ENCODE results near the gene PLPPR2.
"Not testable (repeated sequence)": the region's sequence is repeated elsewhere in the genome, so short reads cannot be mapped to it uniquely, and the experiment has no call there.

Gene PLPPR2

DNA sequence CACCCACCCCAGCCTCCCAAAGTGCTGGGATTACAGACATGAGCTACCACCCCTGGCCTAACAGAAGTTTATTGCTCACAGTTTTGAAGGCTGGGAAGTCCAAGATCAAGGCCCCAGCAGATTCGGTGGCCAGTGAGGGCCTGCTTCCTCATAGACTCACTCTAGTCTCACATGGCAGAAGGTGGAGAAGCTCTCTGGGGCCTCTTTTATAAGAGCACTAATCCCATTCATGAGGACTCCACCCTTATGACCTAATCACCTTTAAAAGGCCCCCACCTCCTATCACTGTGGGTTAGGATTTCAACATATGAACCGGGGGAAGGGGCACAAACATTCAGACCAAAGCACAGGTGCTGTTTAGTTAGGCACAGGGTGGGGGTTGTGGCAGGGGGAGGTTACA, 12.3 kb downstream of the PLPPR2 start:
- H3K27ac ChIP-seq, result no peak overlapping the region
- DNase-seq (ENCODE audit: low read depth, low spot score), result no peak

DNA sequence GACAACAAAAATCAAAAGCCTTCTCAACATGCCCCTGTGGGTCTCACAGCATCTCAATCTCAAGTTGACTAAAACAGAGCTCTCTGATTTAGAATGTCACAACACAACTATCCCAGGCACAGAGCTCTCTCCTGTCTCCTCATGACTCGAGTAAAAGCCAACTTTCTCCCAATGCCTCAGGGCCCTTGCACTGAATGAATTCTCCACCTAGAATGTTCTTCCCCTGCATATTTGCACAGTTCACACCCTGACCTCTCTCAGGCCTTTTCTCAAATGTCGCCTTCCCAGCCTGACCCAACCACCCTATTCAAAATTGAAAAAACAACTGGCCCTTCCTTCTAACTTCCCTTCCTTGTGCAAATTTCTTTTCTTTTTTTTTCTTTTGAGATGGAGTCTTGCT, 15.5 kb downstream of the PLPPR2 start:
- DNase-seq (ENCODE audit: low read depth, low spot score), result no peak
- no peak overlapping the region for H3K27ac ChIP-seq

DNA sequence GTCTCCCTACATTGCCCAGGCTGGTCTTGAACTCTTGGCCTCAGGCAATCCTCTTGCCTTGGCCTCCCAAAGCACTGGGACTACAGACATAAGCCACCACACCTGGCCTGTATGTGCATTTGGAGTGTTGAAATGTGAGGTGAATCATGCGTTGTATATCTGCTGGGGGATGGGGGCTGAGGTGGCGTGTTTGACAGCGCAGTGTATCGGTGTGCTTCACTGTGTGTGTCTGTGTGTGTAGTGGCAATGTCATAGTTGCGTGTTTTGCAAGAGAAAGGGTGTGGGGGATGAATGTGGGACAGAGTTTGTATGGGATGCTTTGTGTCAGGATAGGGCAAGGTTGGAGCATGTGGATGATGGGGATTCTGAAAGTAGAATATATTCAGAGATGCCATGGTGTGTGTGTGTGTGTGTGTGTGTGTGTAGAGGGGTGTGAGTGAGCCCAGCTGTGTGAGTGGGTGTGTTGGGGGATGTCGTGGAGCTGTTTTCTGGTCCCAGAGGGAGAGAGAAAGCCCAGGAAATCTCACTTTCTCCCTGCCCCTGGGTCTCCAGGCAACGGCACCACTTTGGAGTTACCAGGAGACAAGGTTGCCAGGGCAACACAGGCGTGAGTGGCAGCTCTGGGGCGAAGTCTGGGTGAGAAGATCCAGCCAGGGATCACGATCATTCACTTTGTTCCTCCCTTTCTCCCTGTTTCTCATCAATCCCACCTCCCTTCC, 18.1 kb downstream of the PLPPR2 start:
- no peak overlapping the region for H3K27ac ChIP-seq

DNA sequence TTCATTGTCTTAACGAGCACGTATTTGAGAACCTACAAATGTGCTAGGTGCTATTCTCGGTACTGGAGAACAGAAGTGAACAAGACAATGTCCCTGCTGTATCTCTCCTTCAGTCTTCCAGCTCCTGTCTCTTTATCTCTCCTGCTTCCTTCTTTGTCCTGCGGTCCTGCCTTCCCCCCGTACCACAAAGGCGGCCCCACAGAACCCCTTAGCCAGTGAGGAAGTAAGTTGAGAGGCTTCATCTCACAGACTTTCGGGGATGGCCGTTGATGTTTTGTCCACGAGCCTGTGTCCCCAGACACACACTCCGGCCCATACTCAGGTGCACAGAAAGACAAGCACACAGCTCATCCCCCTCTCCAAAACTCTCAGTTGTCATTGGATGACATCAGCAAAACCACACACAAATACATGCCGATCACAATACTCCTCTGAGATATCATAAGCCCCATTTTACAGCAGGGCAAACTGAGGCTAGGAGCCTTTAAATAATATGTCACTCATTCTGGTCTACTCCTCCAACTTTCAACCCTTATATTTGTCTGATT, 18.7 kb downstream of the PLPPR2 start:
- peak overlapping the region; percentile 90 for H3K27ac ChIP-seq
- no peak for DNase-seq (ENCODE audit: low read depth, low spot score)

More for the DNA sequence above, 18.1 kb downstream of the PLPPR2 start:
- no peak for DNase-seq (ENCODE audit: low read depth, low spot score)

DNA sequence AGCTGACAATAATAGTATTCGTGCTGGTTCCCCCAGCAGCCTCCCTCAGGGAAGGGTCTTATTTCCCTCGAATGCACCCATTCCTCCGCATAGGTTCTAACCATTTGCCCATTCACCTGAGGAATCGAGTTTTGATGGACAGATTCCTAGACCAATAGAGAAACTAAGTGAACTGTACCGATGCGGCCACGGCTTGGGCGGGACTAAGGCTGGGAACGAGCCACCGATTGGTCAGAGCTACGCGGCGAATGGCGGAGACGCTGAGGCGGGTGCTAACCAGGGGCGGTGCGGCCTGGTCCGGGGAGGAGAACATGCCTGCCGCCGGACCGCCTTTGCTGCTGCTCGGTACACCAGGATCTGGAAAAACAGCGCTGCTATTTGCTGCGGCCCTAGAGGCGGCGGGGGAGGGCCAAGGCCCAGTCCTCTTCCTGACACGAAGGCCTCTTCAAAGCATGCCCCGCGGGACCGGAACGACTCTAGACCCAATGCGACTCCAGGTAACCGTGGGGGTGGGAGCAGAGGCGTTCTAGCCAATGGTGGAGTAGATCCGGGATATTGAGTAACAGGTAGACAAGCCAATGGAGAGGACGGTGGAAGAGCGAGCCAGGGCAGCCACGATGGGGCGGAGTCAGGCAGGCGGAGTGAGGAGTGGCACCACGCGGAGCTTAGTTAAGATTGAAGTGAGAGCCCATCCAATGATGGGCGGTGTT, 19.4 kb downstream of the PLPPR2 start, which contains the start of gene SWSAP1:
Gene SWSAP1 (plus strand): TSS at position 234 of the 710 bp plus-strand sequence. CDS start 15 bp downstream, at position 249.
- H3K27ac ChIP-seq, result peak within 1 kb of the TSS; percentile 90
- DNase-seq (ENCODE audit: low read depth, low spot score), result peak; percentile 97

DNA sequence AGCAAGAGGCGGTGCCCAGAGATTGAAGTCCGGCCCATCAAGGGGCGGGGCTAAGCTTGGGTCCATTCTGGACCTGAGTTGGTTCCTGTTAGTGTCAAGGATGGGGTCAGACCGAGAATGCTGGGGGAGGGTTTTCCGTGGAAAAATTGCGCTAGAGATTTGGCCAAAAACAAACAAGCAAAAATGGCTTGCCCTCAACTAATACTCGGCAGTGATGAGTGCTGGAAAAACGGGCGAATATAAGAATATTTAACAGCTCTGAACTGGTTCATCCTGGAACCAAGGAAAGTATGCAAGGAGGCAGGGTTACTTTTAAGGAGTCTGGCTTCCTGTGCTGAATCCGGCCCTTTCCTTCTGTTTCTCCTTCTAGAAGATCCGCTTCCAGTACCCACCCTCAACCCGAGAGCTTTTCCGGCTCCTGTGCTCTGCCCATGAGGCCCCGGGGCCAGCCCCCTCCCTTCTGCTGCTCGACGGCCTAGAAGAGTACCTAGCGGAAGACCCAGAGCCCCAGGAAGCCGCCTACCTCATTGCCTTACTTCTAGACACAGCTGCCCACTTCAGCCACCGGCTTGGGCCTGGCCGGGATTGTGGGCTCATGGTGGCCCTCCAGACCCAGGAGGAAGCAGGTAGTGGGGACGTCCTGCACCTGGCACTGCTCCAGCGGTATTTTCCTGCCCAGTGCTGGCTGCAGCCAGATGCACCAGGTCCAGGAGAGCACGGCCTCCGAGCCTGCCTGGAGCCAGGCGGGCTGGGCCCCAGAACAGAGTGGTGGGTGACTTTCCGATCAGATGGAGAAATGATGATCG, 20.1 kb downstream of the PLPPR2 start:
- no peak for DNase-seq (ENCODE audit: low read depth, low spot score)
- peak overlapping the region; percentile 90 for H3K27ac ChIP-seq

DNA sequence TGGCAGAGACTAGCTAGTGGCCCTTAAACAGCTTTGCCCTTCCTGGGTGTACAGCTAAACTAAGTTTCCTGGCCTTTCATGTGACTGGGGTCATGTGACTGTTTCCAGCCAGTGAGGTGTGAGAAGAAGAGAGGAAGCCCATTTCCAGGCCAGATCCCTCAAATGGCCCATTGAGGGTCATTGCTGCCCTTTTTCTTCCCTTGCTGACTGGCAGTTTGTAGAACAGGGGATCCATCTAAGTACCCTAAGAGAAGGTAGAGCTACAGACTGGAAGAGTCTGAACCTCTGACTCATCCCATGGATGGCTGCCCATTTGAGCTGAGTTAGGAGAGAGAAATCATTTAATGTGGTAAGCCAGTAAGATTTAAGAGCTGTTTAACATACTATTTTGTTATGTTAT, 22.0 kb downstream of the PLPPR2 start:
- DNase-seq (ENCODE audit: low read depth, low spot score), result no peak
- peak overlapping the region; percentile 90 for H3K27ac ChIP-seq

DNA sequence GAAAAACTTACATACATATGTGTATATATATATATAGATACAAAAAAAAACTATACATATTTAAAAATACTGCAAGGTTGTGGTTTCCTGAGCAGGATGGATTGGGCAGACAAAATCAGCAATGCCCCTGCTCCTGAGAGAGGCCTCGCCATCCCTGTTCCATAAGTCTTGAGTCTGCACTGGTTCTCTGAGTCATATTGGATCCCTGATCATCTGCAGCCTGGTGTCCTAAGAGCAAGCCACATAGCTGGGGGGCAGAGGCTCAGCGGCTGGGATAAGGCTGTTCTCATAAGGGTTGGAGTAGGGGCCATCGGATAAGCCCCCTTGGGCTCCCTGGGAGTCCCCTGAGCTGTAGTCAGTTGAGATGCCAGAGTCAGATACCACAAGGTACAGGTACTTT, 22.5 kb downstream of the PLPPR2 start:
- peak overlapping the region; percentile 90 for H3K27ac ChIP-seq
- DNase-seq (ENCODE audit: low read depth, low spot score), result no peak

DNA sequence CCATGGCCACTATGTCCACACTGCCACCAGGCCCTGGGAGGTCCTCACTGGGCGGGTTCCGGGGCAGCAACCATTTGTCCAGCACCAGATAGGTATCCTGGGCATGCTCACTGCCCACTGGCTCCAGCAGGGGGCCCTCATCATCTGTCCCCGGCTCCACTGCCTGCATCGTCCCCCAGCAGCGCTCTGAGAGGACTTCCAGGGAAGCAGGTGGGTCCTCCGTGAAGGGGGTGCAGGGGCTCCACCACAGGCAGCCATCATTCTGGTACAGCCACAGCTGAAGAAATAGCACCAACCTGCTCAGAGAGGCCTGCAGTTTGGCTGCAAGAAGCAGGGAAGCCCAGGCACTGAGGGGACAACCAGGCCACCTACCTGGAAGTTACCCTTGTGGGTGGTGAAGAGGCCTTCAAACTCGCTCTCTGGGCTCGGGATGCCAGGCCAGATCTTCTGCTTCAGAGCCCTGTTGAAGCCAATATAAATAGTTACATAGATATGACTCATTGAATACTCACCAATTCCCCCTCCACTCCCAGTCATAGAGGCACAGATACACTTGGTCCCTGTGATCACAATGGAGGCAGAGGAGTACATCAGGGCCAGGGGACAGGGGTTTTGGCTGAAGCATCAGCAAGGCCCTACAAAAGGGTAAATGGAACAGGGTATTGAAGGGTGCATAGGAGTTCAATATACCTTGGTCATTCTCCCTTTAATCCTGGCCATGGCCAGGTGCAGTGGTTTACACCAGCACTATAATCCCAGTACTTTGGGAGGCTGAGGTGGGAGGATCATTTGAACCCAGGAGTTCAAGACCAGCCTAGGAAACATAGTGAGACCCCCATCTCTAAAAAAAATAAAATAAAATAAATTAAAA, 23.3 kb downstream of the PLPPR2 start:
- H3K27ac ChIP-seq, result peak overlapping the region; percentile 90
- DNase-seq (ENCODE audit: low read depth, low spot score), result peak; percentile 63

DNA sequence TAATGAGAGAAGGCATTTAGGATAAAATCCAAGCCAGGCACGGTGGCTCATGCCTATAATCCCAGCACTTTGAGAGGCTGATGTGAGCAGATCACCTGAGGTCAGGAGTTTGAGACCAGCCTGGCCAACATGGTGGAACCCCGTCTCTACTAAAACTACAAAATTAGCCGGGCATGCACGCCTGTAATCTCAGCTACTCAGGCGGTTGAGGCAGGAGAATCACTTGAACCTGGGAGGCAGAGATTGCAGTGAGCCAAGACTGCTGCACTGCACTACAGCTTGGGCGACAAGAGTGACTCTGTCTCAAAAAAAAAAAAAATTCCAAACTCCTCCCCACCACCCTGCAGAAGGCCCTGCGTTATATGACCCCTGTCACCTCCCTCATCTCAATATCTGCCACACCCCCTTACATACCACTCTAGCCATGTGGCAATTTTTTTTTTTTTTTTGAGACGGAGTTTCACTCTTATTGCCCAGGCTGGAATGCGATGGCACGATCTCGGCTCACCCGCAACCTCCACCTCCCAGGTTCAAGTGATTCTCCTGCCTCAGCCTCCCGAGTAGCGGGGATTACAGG, 24.1 kb downstream of the PLPPR2 start:
- peak overlapping the region; percentile 90 for H3K27ac ChIP-seq

DNA sequence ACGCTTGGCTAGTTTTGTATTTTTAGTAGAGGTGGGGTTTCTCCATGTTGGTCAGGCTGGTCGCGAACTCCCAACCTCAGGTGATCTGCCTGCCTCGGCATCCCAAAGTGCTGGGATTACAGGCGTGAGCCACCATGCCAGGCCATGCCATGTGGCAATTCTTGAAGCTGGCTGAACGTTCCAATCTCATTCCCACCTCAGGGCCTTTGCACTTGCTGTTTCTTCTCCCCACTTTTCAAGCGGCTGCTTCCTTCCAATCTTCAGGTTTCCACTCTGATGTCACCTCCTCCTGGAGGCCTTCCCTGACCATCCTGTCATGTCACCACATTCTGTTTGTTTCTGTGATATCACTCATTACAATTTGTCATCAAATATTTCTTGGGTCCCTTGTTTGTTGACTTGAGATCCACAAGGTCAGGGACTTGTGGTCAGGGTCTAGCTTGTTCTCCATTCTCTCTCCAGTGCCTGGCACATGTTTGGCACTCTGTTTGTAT, 24.7 kb downstream of the PLPPR2 start:
- DNase-seq (ENCODE audit: low read depth, low spot score), result no peak
- no peak overlapping the region for H3K27ac ChIP-seq

More for the DNA sequence above, 24.1 kb downstream of the PLPPR2 start:
- DNase-seq (ENCODE audit: low read depth, low spot score), result not testable (repeated sequence)

DNA sequence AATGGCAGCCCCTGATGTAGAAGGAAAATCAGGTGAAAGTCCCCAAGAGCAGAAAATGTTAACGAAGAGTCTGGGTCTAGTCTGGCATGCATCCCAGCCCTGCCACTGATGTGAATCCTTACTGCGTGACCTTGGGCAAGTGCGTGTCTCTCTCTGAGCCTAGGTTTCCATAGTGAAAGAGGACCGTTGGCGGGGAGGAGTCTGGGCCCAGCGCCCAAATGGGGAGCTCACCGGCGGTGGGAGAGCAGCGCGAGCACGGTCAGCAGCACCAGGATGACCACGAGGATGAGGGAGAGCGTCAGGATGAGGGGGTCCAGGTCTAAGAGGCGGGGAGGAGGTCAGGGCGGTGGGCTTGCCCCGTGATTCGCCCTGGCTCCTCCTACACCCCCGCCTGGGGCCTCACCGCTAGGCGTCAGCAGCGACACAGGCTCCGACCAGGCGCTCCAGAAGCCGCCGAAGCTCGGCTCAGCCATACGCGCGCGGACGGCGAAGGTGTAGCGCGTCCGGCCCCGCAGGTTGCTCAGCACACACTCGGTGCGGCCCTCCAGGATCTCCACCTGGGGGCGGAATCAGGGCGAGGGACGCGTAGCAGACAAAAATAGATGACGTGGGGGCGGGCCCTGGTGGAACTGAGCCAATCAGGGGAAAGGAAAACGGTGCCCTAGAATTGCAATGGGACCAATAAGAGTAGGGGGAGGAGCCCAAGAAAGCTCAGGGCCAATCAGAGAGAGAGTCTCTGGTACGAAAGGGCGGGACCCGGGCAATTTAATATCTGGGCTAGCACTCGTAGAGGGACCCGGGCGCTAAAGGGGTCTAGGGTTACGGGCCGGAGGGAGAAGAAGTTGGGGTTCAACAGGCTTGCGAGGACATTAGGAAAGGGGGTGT, 25.7 kb downstream of the PLPPR2 start:
- DNase-seq (ENCODE audit: low read depth, low spot score), result peak; percentile 78
- peak overlapping the region; percentile 76 for H3K27ac ChIP-seq

DNA sequence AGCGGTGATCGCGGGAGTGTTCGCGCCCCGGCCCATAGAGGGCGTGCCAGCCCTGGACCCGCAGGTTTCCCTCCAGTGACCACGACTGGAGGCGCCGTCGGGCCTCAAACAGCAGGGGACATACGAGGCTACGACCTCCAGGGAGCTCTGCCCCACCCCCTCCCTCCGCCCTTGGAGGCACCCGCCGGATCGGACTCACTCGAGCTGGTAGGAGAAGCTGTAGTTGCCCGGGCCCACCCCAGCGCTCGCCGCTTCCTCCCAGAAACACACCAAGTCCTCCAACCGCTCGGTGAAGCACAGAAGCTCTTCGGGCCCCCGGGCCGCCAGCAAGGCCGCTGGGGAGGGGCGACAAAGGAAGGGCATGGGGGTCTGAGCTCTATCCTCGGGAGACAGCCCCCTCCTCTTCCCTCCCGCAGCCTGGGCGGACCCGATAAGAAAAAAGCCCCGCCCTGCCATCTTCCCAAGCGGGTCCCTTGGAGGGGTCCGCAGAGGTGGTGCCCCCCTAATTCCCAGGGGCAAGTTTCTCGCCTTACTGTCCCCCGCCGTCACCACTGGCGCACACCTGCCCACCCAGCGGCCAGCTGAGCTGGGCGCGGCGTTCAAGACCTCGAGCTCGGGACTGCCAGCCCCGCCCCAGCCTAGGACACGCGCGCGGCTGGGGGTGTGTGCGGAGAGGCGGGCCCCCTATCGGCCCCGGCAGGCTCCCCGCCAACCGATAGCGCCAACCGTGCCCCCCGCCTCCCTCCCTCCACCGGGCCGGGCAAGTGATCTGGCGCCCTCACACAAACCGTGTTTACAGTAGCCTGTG, 27.9 kb downstream of the PLPPR2 start:
- no peak overlapping the region for H3K27ac ChIP-seq
- no peak for DNase-seq (ENCODE audit: low read depth, low spot score)

DNA sequence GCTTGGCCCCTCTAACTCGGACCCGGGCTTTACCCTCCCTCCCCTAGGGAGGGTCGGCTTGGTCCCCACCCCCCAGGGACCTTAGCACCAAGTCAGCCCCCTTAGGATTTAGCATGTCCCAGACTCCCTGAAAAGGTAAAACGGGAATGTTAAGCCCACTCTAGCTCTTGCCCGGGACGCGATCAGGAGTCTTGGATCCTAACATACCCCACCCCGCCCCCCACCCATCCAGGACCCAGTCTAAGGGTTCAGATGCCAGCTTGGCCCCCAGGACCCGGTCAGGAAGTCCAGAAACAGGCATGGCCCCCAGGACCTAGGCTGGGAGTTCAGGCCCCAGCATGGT, 28.4 kb downstream of the PLPPR2 start:
- H3K27ac ChIP-seq, result no peak overlapping the region

DNA sequence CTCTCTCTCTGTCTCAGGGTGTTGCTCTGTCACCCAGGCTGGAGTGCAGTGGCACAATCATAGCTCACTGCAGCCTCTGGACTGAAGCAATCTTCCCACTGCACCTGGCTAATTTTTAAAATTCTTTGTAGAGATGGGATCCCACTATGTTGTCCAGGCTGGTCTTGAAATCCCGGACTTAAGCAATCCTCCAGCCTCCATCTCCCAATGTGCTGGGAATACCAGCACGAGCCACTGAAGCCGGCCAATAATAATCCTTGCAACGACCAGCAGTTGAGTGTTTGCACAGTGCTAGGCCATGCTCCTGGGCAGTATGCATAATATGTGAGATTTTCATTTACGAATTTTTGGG, 29.5 kb downstream of the PLPPR2 start:
- no peak for DNase-seq (ENCODE audit: low read depth, low spot score)
- H3K27ac ChIP-seq, result no peak overlapping the region

More for the DNA sequence above, 28.4 kb downstream of the PLPPR2 start:
- no peak for DNase-seq (ENCODE audit: low read depth, low spot score)

DNA sequence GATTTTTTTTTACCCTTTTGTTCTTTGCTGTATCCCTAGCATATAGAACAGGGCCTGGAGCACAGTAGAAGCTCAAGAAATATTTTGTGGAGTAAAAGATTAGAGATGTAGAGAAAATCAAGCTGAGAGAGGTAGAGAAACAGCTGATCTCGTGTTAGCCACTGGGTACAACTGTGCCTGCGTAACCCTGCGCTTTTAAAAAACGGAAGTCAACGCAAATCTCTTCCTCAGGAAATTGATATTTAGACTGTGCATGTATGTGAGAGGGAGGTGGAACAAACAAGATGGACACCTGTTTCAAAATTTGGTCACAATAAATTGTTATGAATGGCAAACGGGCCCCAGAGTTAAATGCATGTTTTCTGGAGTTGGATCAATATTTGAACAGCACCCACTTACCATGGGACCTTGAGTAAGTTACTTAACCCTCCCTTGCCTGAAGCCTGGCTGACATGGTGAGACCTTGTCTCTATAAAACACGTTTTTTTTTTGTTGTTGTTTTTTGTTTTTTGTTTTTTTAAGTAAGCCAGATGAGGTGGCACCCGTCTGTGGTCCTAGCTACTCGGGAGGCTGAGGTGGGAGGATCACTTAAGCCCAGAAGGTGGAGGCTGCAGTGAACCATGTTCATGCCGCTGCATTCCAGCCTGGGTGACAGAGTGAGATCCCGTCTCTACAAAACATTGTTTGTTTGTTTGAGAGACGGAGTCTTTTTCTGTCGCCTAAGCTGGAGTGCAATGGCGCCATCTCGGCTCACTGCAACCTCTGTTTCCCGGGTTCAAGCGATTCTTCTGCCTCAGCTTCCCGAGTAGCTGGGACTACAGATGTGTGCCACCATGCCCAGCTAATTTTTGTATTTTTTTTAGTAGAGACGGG, 32.2 kb downstream of the PLPPR2 start:
- no peak overlapping the region for H3K27ac ChIP-seq
- DNase-seq (ENCODE audit: low read depth, low spot score), result no peak

DNA sequence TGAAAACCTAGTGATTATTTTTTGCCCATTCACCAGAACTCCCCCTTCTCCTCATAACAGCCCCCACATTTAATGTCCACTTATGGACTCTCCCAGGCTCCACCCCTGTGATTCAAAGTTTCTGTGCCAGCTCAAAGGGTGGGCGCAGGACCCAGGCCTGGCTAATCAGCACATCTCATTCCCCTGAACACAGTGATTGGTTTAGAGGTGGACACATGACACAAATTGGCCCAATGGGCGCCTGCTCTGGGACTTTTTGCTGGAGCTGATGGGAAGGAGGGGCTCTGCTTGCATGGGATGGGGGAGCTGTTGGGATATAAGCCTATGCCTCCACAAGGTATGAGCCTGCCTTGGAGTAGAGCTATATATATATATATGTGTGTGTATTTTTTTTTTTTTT, 35.1 kb downstream of the PLPPR2 start:
- H3K27ac ChIP-seq, result no peak overlapping the region

More for the DNA sequence above, 35.1 kb downstream of the PLPPR2 start:
- no peak for DNase-seq (ENCODE audit: low read depth, low spot score)

All from epithelial cell of prostate (primary cell).